Measurements from ENCODE around the gene CRYBA4.
A peak's percentile ranks its signal among the peaks of the same experiment; 100 is the strongest.
"Not testable (repeated sequence)": the region's sequence is repeated elsewhere in the genome, so short reads cannot be mapped to it uniquely, and the experiment has no call there.

Gene CRYBA4

GRCh38 chr22:26597026-26597425 lies 24.7 kb upstream of the CRYBA4 start:
- no peak for DNase-seq (ENCODE audit: low read depth)

- DNase-seq (ENCODE audit: low read depth): no peak
Measured at GRCh38 chr22:26597480-26597879, 24.3 kb upstream of the CRYBA4 start.

GRCh38 chr22:26599505-26599904 lies 22.3 kb upstream of the CRYBA4 start:
- no peak for DNase-seq (ENCODE audit: low read depth)

GRCh38 chr22:26601726-26602125 lies 20.0 kb upstream of the CRYBA4 start:
- no peak for DNase-seq (ENCODE audit: low read depth)

GRCh38 chr22:26602127-26602526 lies 19.6 kb upstream of the CRYBA4 start:
- no peak for DNase-seq (ENCODE audit: low read depth)

- no peak for DNase-seq (ENCODE audit: low read depth)
Measured at GRCh38 chr22:26604368-26604767, 17.4 kb upstream of the CRYBA4 start.

- peak; percentile 76 for DNase-seq (ENCODE audit: low read depth)
Measured at GRCh38 chr22:26606611-26607010, 15.2 kb upstream of the CRYBA4 start.

- DNase-seq (ENCODE audit: low read depth): no peak
Measured at GRCh38 chr22:26608129-26608528, 13.6 kb upstream of the CRYBA4 start.

- no peak for DNase-seq (ENCODE audit: low read depth)
Measured at GRCh38 chr22:26609287-26609686, 12.5 kb upstream of the CRYBA4 start.

- DNase-seq (ENCODE audit: low read depth): peak; percentile 67
Measured at GRCh38 chr22:26610072-26610958, 11.4 kb upstream of the CRYBA4 start.

GRCh38 chr22:26610996-26611395 lies 10.8 kb upstream of the CRYBA4 start:
- no peak for DNase-seq (ENCODE audit: low read depth)

- no peak for DNase-seq (ENCODE audit: low read depth)
Measured at GRCh38 chr22:26612652-26613051, 9.1 kb upstream of the CRYBA4 start.

GRCh38 chr22:26613753-26614152 lies 8.0 kb upstream of the CRYBA4 start:
- not testable (repeated sequence) for DNase-seq (ENCODE audit: low read depth)

GRCh38 chr22:26614322-26614721 lies 7.4 kb upstream of the CRYBA4 start:
- no peak for DNase-seq (ENCODE audit: low read depth)

GRCh38 chr22:26615149-26615548 lies 6.6 kb upstream of the CRYBA4 start:
- DNase-seq (ENCODE audit: low read depth): no peak

GRCh38 chr22:26615830-26616435 lies 5.8 kb upstream of the CRYBA4 start:
- no peak for DNase-seq (ENCODE audit: low read depth)

- DNase-seq (ENCODE audit: low read depth): no peak
Measured at GRCh38 chr22:26616650-26617049, 5.1 kb upstream of the CRYBA4 start.

- no peak for DNase-seq (ENCODE audit: low read depth)
Measured at GRCh38 chr22:26617271-26618199, 4.2 kb upstream of the CRYBA4 start, which contains the start of gene CRYBB1. Gene CRYBB1, minus strand, starts transcription at chr22:26618027. Its CDS starts 1,708 bp downstream, at chr22:26616319.

GRCh38 chr22:26618455-26618854 lies 3.3 kb upstream of the CRYBA4 start:
- DNase-seq (ENCODE audit: low read depth): no peak

GRCh38 chr22:26619510-26619909 lies 2.3 kb upstream of the CRYBA4 start:
- DNase-seq (ENCODE audit: low read depth): no peak

GRCh38 chr22:26620197-26620596 lies 1.6 kb upstream of the CRYBA4 start:
- DNase-seq (ENCODE audit: low read depth): no peak

- no peak for DNase-seq (ENCODE audit: low read depth)
Measured at GRCh38 chr22:26623984-26624383, 2.2 kb downstream of the CRYBA4 start.

All from iris pigment epithelial cell (primary cell).